Urothelium cell line (cell line): ENCODE measurements around the gene PRAMEF13.
"Not testable (repeated sequence)": the region's sequence is repeated elsewhere in the genome, so short reads cannot be mapped to it uniquely, and the experiment has no call there.

ENCODE experiments used
- DNase-seq: peaks from one replicate; pipeline ENCODE4 v3.0.0; 2011; ENCODE audit warnings: low spot score, mixed read lengths
- FAIRE-seq: peaks from 2 replicates; lab custom pipeline; 2011; peaks lifted over from hg19 to GRCh38; lab: Jason Lieb, UNC

Gene PRAMEF13

DNA sequence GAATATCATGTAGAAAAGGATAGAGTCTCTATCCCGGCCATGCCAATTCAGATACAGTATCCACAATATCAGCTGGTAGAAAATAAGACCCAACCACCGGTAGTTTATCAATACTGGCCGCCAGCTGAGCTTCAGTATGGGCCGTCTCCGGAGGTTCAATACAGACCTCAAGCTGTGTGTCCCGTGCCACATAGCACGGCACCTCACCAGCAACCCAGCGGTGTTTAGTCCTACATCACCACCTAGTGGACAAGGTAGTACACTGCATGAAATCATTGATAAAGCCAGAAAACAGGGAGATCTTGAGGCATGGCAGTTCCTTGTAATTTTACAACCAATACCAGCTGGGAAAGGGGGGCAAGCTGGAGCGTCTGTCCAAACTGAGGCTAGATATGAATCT, 7.5 kb upstream of the PRAMEF13 start:
- FAIRE-seq, DNase-seq: not testable (repeated sequence)

DNA sequence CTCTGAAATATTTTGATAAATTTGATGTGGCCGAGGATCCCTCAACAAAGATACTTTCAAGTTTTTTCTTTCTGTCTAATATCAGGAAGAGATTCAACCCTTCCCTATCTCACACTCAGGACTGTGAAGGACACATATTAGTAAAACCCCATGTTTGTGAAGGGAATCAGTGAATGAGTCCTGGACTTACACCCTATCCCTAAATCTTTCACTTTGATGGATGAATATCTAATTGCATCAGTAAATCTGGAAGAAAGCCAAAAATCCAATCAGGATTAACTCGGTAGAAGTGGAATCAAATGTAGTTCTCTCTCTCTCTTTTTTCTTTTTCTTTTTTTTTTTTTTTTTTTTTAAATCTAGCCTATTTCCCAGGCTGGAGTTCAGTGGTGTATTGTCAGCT, 29.7 kb downstream of the PRAMEF13 start, which contains the start of gene PRAMEF9:
TSS of gene PRAMEF9 (plus strand) at position 301 of the 400 bp plus-strand sequence. CDS start 3,433 bp downstream, outside the sequence.
- DNase-seq, FAIRE-seq: not testable (repeated sequence)

DNA sequence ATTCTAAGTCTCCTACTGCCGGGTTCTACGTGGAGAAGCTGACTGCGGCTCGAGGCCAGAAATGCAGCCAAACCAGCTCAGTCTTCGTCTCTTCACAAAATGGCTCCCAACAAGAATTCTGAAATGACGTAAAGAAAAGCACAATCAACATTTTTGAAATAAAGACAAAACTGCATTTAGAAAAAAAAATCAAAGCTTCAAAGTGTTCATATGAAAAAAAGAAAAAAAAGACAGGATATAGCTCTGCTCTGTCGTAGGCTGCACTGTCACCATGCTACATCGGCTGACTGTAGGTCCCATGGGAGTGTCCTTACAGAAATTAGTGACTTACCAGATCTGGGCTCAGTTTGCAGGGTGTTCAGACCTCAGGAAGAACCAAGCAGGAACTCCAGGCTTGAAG, 35.7 kb downstream of the PRAMEF13 start, which contains the start of gene HNRNPCL4:
TSS of gene HNRNPCL4 (minus strand) at position 101 of the 400 bp plus-strand sequence. CDS start 164 bp downstream, outside the sequence.
- not testable (repeated sequence) for FAIRE-seq, DNase-seq

DNA sequence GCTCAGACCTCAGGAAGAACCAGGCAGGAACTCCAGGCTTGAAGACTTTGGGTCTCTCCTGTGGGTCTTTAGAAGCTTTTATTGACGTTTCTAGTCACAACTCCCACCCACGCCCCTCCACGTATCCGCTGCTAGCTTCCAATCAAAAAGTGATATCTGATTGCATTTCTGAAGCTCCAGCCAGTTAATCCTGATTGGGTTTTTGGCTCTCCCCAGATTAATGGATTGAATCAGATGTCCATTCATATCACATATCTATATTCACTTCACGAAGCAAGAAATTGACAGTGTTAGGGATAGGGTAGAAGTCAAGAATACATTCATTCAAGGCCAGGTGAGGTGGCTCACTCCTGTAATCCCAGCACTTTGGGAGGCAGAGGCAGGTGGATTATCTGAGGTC, 45.3 kb downstream of the PRAMEF13 start, which contains the start of gene PRAMEF26:
TSS of gene PRAMEF26 (minus strand) at position 101 of the 400 bp plus-strand sequence. CDS start 2,914 bp downstream, outside the sequence.
- FAIRE-seq, DNase-seq: not testable (repeated sequence)
